ENCODE measurements around the gene CCL17.

- TF ChIP-seq, protein P1, sequence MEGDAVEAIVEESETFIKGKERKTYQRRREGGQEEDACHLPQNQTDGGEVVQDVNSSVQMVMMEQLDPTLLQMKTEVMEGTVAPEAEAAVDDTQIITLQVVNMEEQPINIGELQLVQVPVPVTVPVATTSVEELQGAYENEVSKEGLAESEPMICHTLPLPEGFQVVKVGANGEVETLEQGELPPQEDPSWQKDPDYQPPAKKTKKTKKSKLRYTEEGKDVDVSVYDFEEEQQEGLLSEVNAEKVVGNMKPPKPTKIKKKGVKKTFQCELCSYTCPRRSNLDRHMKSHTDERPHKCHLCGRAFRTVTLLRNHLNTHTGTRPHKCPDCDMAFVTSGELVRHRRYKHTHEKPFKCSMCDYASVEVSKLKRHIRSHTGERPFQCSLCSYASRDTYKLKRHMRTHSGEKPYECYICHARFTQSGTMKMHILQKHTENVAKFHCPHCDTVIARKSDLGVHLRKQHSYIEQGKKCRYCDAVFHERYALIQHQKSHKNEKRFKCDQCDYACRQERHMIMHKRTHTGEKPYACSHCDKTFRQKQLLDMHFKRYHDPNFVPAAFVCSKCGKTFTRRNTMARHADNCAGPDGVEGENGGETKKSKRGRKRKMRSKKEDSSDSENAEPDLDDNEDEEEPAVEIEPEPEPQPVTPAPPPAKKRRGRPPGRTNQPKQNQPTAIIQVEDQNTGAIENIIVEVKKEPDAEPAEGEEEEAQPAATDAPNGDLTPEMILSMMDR (IDR thresholded peaks at IDR 0.05): no peak
- no peak for TF ChIP-seq POLR2A (IDR thresholded peaks at IDR 0.05)
Measured at GRCh38 chr16:57413733-57414132, 9.2 kb downstream of the CCL17 start.
